Measurements from ENCODE around the gene TESPA1.

Gene TESPA1

GRCh38 chr12:54983536-54984101 is 943 bp downstream of the TESPA1 start:
- peak; percentile 25 for DNase-seq (ENCODE audit: low read depth)

- no peak for DNase-seq (ENCODE audit: low read depth)
Observed at GRCh38 chr12:54981796-54982195, 2.8 kb downstream of the TESPA1 start.

- peak; percentile 33 for DNase-seq (ENCODE audit: low read depth)
Observed at GRCh38 chr12:54980341-54980740, 4.2 kb downstream of the TESPA1 start.

GRCh38 chr12:54977857-54978256 is 6.7 kb downstream of the TESPA1 start:
- DNase-seq (ENCODE audit: low read depth): no peak

- no peak for DNase-seq (ENCODE audit: low read depth)
Observed at GRCh38 chr12:54977155-54977554, 7.4 kb downstream of the TESPA1 start.

- DNase-seq (ENCODE audit: low read depth): no peak
Observed at GRCh38 chr12:54975875-54976274, 8.7 kb downstream of the TESPA1 start.

GRCh38 chr12:54975272-54975671 is 9.3 kb downstream of the TESPA1 start:
- DNase-seq (ENCODE audit: low read depth): no peak

- DNase-seq (ENCODE audit: low read depth): no peak
Observed at GRCh38 chr12:54974279-54974678, 10.3 kb downstream of the TESPA1 start.

- no peak for DNase-seq (ENCODE audit: low read depth)
Observed at GRCh38 chr12:54973556-54973955, 11.0 kb downstream of the TESPA1 start.

GRCh38 chr12:54970741-54971140 is 13.8 kb downstream of the TESPA1 start:
- DNase-seq (ENCODE audit: low read depth): no peak

- no peak for DNase-seq (ENCODE audit: low read depth)
Observed at GRCh38 chr12:54968181-54968730, 16.3 kb downstream of the TESPA1 start.

GRCh38 chr12:54967461-54967860 is 17.1 kb downstream of the TESPA1 start:
- no peak for DNase-seq (ENCODE audit: low read depth)

GRCh38 chr12:54961190-54961589 is 23.4 kb downstream of the TESPA1 start:
- no peak for DNase-seq (ENCODE audit: low read depth)

GRCh38 chr12:54959291-54960018 is 25.1 kb downstream of the TESPA1 start:
- no peak for DNase-seq (ENCODE audit: low read depth)

GRCh38 chr12:54958048-54958658 is 26.4 kb downstream of the TESPA1 start:
- peak; percentile 49 for DNase-seq (ENCODE audit: low read depth)

GRCh38 chr12:54956818-54957641 is 27.5 kb downstream of the TESPA1 start:
- DNase-seq (ENCODE audit: low read depth): no peak

- DNase-seq (ENCODE audit: low read depth): no peak
Observed at GRCh38 chr12:54956322-54956721, 28.2 kb downstream of the TESPA1 start.

- DNase-seq (ENCODE audit: low read depth): no peak
Observed at GRCh38 chr12:54954801-54955200, 29.8 kb downstream of the TESPA1 start.

- no peak for DNase-seq (ENCODE audit: low read depth)
Observed at GRCh38 chr12:54954228-54954627, 30.3 kb downstream of the TESPA1 start.

GRCh38 chr12:54950071-54950727 is 34.4 kb downstream of the TESPA1 start:
- no peak for DNase-seq (ENCODE audit: low read depth)

GRCh38 chr12:54949073-54949711 is 35.4 kb downstream of the TESPA1 start:
- DNase-seq (ENCODE audit: low read depth): no peak

All from stimulated activated CD8-positive, alpha-beta memory T cell treated with anti-CD3 and anti-CD28 coated beads, Interleukin-12 subunit alpha, Interleukin-12 subunit beta, amount 100 ng/mL, for 1 hour (primary cell).